Right ventricle myocardium inferior (tissue), 1 donor: Measurements from ENCODE around the gene KRTAP10-9. TPM values are rescaled to one million over a fixed set of nuclear protein-coding genes. Genes with fewer than 3 reads are reported as not detected.

Experiments
- total RNA-seq: library from RNA; stranded (reverse); fragmentation: NEBNext Ultra II Directional; extraction: Animal tissue kit (Norgen Biotek cat#: 25700); gene quantifications from one replicate; pipeline ENCODE4 v1.2.1, GENCODE V29; 2021
- donor health status: DM: no; HTN: yes; CAD: no; lungs with severe emphysema.

The KRTAP10-9 gene
- total RNA-seq, 1 donor from 2014 or later: not detected

Other genes with a start within 250 kb of the KRTAP10-9 start
- gene LRRC3, start 171.6 kb upstream of the KRTAP10-9 start, total RNA-seq: 3.3 TPM
- not detected for gene KRTAP10-1, start 86.9 kb upstream of the KRTAP10-9 start, total RNA-seq
- gene KRTAP10-2, start 75.6 kb upstream of the KRTAP10-9 start, total RNA-seq: not detected
- gene KRTAP10-3, start 68.3 kb upstream of the KRTAP10-9 start, total RNA-seq: not detected
- not detected for gene KRTAP10-4, start 53.4 kb upstream of the KRTAP10-9 start, total RNA-seq
- not detected for gene KRTAP10-5, start 46.5 kb upstream of the KRTAP10-9 start, total RNA-seq
- gene KRTAP10-6, start 34.6 kb upstream of the KRTAP10-9 start, total RNA-seq: not detected
- not detected for gene KRTAP10-7, start 26.5 kb upstream of the KRTAP10-9 start, total RNA-seq
- gene KRTAP10-8, start 15.0 kb upstream of the KRTAP10-9 start, total RNA-seq: not detected
- gene KRTAP10-10, start 10.3 kb downstream of the KRTAP10-9 start, total RNA-seq: not detected
- not detected for gene KRTAP10-11, start 19.3 kb downstream of the KRTAP10-9 start, total RNA-seq
- not detected for gene KRTAP12-4, start 27.6 kb downstream of the KRTAP10-9 start, total RNA-seq
- gene KRTAP12-3, start 30.8 kb downstream of the KRTAP10-9 start, total RNA-seq: not detected
- not detected for gene KRTAP12-2, start 39.8 kb downstream of the KRTAP10-9 start, total RNA-seq
- gene KRTAP12-1, start 55.1 kb downstream of the KRTAP10-9 start, total RNA-seq: not detected
- not detected for gene KRTAP10-12, start 70.1 kb downstream of the KRTAP10-9 start, total RNA-seq
- 0.65 TPM for gene TSPEAR, start 84.5 kb downstream of the KRTAP10-9 start, total RNA-seq
- gene UBE2G2, start 174.7 kb downstream of the KRTAP10-9 start, total RNA-seq: 66.6 TPM
- 73.9 TPM for gene SUMO3, start 191.0 kb downstream of the KRTAP10-9 start, total RNA-seq
- 160 TPM for gene PTTG1IP, start 246.6 kb downstream of the KRTAP10-9 start, total RNA-seq